HL-60 (cell line): ENCODE measurements around the gene SDCBP2.

ENCODE experiments used
- CTCF ChIP-seq: IDR thresholded peaks from one replicate; pipeline ENCODE4 v1.5.1; 2011; ENCODE audit warnings: low read length, control low read depth, inconsistent platforms; ENCODE audit not compliant: insufficient read depth
- GABPA ChIP-seq: IDR thresholded peaks from 2 replicates; pipeline ENCODE4 v1.6.1; 2012; ENCODE audit warnings: low read depth
- POLR2AphosphoS5 ChIP-seq: IDR thresholded peaks from 2 replicates; pipeline ENCODE4 v1.6.1; 2012; ENCODE audit warnings: low read depth
- REST ChIP-seq: IDR thresholded peaks from 2 replicates; pipeline ENCODE4 v1.6.1; 2012; ENCODE audit warnings: low read depth; ENCODE audit not compliant: insufficient replicate concordance
- SPI1 ChIP-seq: IDR thresholded peaks from 2 replicates; pipeline ENCODE4 v1.6.1; 2012; ENCODE audit warnings: low read depth, mild to moderate bottlenecking, borderline replicate concordance

GRCh38 chr20:1307171-1307570 is 21.8 kb downstream of the SDCBP2 start:
- TF ChIP-seq CTCF (no peak), GABPA (no peak), POLR2AphosphoS5 (no peak), REST (no peak), SPI1 (no peak)
